GM23338 (cell line): ENCODE results near the gene ZNF787. TPM values are rescaled to one million over a fixed set of nuclear protein-coding genes. Genes with fewer than 3 reads are reported as not detected.

Experiments
- ATAC-seq: fragments of 200-7000 bp; cut with Tn5 transposase; 3 replicates; pipeline ENCODE4 v1.9.1; 2020
- DNase-seq: peaks from one replicate; pipeline ENCODE4 v3.0.0-alpha.2; 2015; ENCODE audit warnings: low spot score
- H2AFZ ChIP-seq: fragments of 200-600 bp; sonication (generic); 2 replicates; pipeline ENCODE4 v1.8.0; 2016; ENCODE audit warnings: antibody characterized with exemption, mild to moderate bottlenecking, moderate library complexity
- H3F3A ChIP-seq: fragments of 200-600 bp; sonication (generic); replicated peaks from 2 replicates; pipeline ENCODE4 v1.8.0; 2017; ENCODE audit warnings: antibody characterized with exemption, mixed run types, low read depth
- H3K27ac ChIP-seq: fragments of 200-600 bp; sonication (generic); 2 replicates; pipeline ENCODE4 v1.6.1; 2016; ENCODE audit warnings: low read depth
- H3K27me3 ChIP-seq: fragments of 200-600 bp; sonication (generic); 2 replicates; pipeline ENCODE4 v1.8.0; 2016; ENCODE audit warnings: mild to moderate bottlenecking, mixed run types, moderate library complexity; ENCODE audit not compliant: insufficient read depth
- H3K36me3 ChIP-seq: fragments of 200-600 bp; sonication (generic); 2 replicates; pipeline ENCODE4 v1.8.0; 2016; ENCODE audit warnings: mild to moderate bottlenecking; ENCODE audit not compliant: insufficient read depth
- H3K4me1 ChIP-seq: fragments of 200-600 bp; sonication (generic); 2 replicates; pipeline ENCODE4 v1.8.0; 2016; ENCODE audit warnings: mild to moderate bottlenecking, moderate library complexity; ENCODE audit not compliant: insufficient read depth
- H3K4me2 ChIP-seq: fragments of 200-600 bp; sonication (generic); 2 replicates; pipeline ENCODE4 v1.7.1; 2017; ENCODE audit warnings: mixed run types
- H3K4me3 ChIP-seq: fragments of 200-600 bp; sonication (generic); 2 replicates; pipeline ENCODE4 v1.6.1; 2016; ENCODE audit warnings: mixed run types
- H3K79me2 ChIP-seq: fragments of 200-600 bp; sonication (generic); replicated peaks from 2 replicates; pipeline ENCODE4 v1.8.0; 2017; ENCODE audit warnings: mild to moderate bottlenecking; ENCODE audit not compliant: insufficient read depth
- H3K9me2 ChIP-seq: fragments of 200-600 bp; sonication (generic); 2 replicates; pipeline ENCODE4 v1.8.0; 2017; ENCODE audit not compliant: insufficient read depth
- H4K20me1 ChIP-seq: fragments of 200-600 bp; sonication (generic); replicated peaks from 2 replicates; pipeline ENCODE4 v1.8.0; 2017; ENCODE audit warnings: mild to moderate bottlenecking; ENCODE audit not compliant: insufficient read depth
- H3K27ac Mint-ChIP-seq: 2 replicates; pipeline ENCODE4 v1.8.0; 2020; ENCODE audit warnings: inconsistent platforms, mild to moderate bottlenecking, moderate library complexity, mixed read lengths
- H3K27me3 Mint-ChIP-seq: 3 replicates; pipeline ENCODE4 v1.8.0; 2022; ENCODE audit warnings: low read depth, mild to moderate bottlenecking, moderate library complexity, mixed read lengths, inconsistent platforms; ENCODE audit not compliant: insufficient read depth, poor library complexity
- H3K36me3 Mint-ChIP-seq: 3 replicates; pipeline ENCODE4 v1.8.0; 2021; ENCODE audit warnings: low read depth, mild to moderate bottlenecking, inconsistent platforms, moderate library complexity, mixed read lengths
- H3K4me1 Mint-ChIP-seq: 3 replicates; pipeline ENCODE4 v1.8.0; 2020; ENCODE audit warnings: mild to moderate bottlenecking, inconsistent platforms, mixed read lengths
- H3K4me3 Mint-ChIP-seq: 3 replicates; pipeline ENCODE4 v1.8.0; 2021; ENCODE audit warnings: moderate library complexity, mild to moderate bottlenecking, inconsistent platforms, mixed read lengths
- H3K9me3 Mint-ChIP-seq: 3 replicates; pipeline ENCODE4 v1.8.0; 2020; ENCODE audit warnings: moderate library complexity, mild to moderate bottlenecking, inconsistent platforms, mixed read lengths
- CREB1 ChIP-seq: fragments of 250-450 bp; sonication (Bioruptor Pico); IDR thresholded peaks from 2 replicates; pipeline ENCODE4 v1.5.0; 2020; ENCODE audit warnings: low read depth, mild to moderate bottlenecking, moderate library complexity
- CTCF ChIP-seq, 2 experiments: fragments of 200-600 bp in 1 of 2; sonication (generic) in 1 of 2; conservative IDR thresholded peaks; 2 replicates each; pipeline versions ENCODE4 v1.5.1 to v1.6.1; 2016 to 2017; ENCODE audit warnings: antibody characterized with exemption in 2 of 2, low read depth in 2 of 2, mild to moderate bottlenecking in 2 of 2, moderate library complexity in 1 of 2
- ETS1 ChIP-seq: IDR thresholded peaks from 2 replicates; pipeline ENCODE4 v1.6.1; 2016; ENCODE audit warnings: antibody characterized with exemption
- EZH2 ChIP-seq: fragments of 200-600 bp; sonication (generic); IDR thresholded peaks from one replicate; pipeline ENCODE4 v1.8.0; 2017; ENCODE audit warnings: antibody characterized with exemption, mild to moderate bottlenecking, low read depth; ENCODE audit not compliant: unreplicated experiment
- EZH2phosphoT487 ChIP-seq: fragments of 200-600 bp; sonication (generic); IDR thresholded peaks from one replicate; pipeline ENCODE4 v1.8.1; 2018; ENCODE audit warnings: antibody characterized with exemption; ENCODE audit not compliant: unreplicated experiment
- JUNB ChIP-seq: IDR thresholded peaks from one replicate; pipeline ENCODE4 v1.6.1; 2016; ENCODE audit warnings: antibody characterized with exemption; ENCODE audit not compliant: unreplicated experiment
- NANOG ChIP-seq: IDR thresholded peaks from 2 replicates; pipeline ENCODE4 v1.6.1; 2016; ENCODE audit warnings: antibody characterized with exemption, borderline replicate concordance
- POLR2AphosphoS5 ChIP-seq: IDR thresholded peaks from 2 replicates; pipeline ENCODE4 v1.6.1; 2016; ENCODE audit warnings: antibody characterized with exemption, low read depth
- REST ChIP-seq: IDR thresholded peaks from one replicate; pipeline ENCODE4 v1.6.1; 2018; ENCODE audit warnings: antibody characterized with exemption; ENCODE audit not compliant: unreplicated experiment
- STAT1 ChIP-seq: IDR thresholded peaks from one replicate; pipeline ENCODE4 v1.6.1; 2016; ENCODE audit warnings: antibody characterized with exemption; ENCODE audit not compliant: unreplicated experiment
- ZNF114 ChIP-seq: fragments of 250-450 bp; sonication (Bioruptor Pico); IDR thresholded peaks from 2 replicates; pipeline ENCODE4 v1.5.0; 2020; ENCODE audit warnings: mild to moderate bottlenecking, moderate library complexity
- ZNF331 ChIP-seq: fragments of 250-450 bp; sonication (Bioruptor Pico); IDR thresholded peaks from 2 replicates; pipeline ENCODE4 v1.5.0; 2020; ENCODE audit warnings: low read depth, mild to moderate bottlenecking, moderate library complexity
- ZNF462 ChIP-seq: fragments of 250-450 bp; sonication (Bioruptor Pico); IDR thresholded peaks from 2 replicates; pipeline ENCODE4 v1.5.0; 2020; ENCODE audit warnings: mild to moderate bottlenecking, moderate library complexity
- polyA plus RNA-seq: library from polyadenylated mRNA; unstranded; fragments of >200 nt; fragmentation: Nextera tagmentation; extraction: Ambion mirVana; gene quantifications from 2 replicates; pipeline ENCODE4 v1.2.1, GENCODE V29; 2016
- total RNA-seq: library from RNA; depleted of rRNA; stranded (reverse); fragments of >200 nt; shearing (Covaris generic); gene quantifications from 2 replicates; pipeline ENCODE4 v1.2.3, GENCODE V29; 2014

The ZNF787 gene
- total and polyA plus RNA-seq, 2 experiments from 2014 or later = 12.5 to 44.6 TPM

- ATAC-seq (no peak), DNase-seq (no peak)
- Mint-ChIP-seq H3K9me3 (peaks cover 5% of the 10 kb centered on the region; the same call in 2 of the 3 replicates), H3K36me3 (peaks cover 41% of the 10 kb centered on the region), H3K4me3 (no peak overlapping the region), H3K27me3 (peaks cover 5% of the 10 kb centered on the region), H3K4me1 (peaks cover 18% of the 10 kb centered on the region), H3K27ac (no peak overlapping the region)
- no peak overlapping the region for H3K4me2 ChIP-seq
- peaks cover 15% of the 10 kb centered on the region for H3F3A ChIP-seq
- H3K9me2 ChIP-seq = 0 out of 2 replicates have a peak, but pooled peaks cover 4% of the 10 kb centered on the region
- no peaks in the 10 kb centered on the region; the same call in 1 of the 2 replicates for H3K36me3 ChIP-seq
- H2AFZ ChIP-seq = no peak overlapping the region
- no peak overlapping the region for H3K27ac ChIP-seq
- peaks cover 27% of the 10 kb centered on the region for H3K79me2 ChIP-seq
- 0 out of 2 replicates have a peak, but pooled peaks cover 7% of the 10 kb centered on the region for H4K20me1 ChIP-seq
- peaks cover 16% of the 10 kb centered on the region for H3K4me1 ChIP-seq
- TF ChIP-seq STAT1 (no peak), ZNF462 (CRISPR knock-in tag) (no peak), CREB1 (CRISPR knock-in tag) (no peak), CTCF (conservative IDR thresholded peaks at IDR 0.05; ENCODE audit: low read depth in 2 of 2) (no peak), NANOG (no peak), ETS1 (no peak), JUNB (no peak), ZNF114 (CRISPR knock-in tag) (no peak), REST (no peak), POLR2AphosphoS5 (no peak), ZNF331 (CRISPR knock-in tag) (no peak), EZH2phosphoT487 (no peak), EZH2 (no peak)
- no peaks in the 10 kb centered on the region for H3K27me3 ChIP-seq
- H3K4me3 ChIP-seq = no peak overlapping the region
Measured at GRCh38 chr19:56149656-56150038, 28.6 kb upstream of the ZNF787 start.
